Superior temporal gyrus (tissue), 1 donor: ENCODE data around the gene PIGN.

Experiments
- DNase-seq: peaks from one replicate; pipeline ENCODE4 v3.0.0-alpha.2; 2016; ENCODE audit errors: extremely low spot score

PIGN gene

GRCh38 chr18:62011416-62011815 is 175.4 kb downstream of the PIGN start:
- DNase-seq: no peak

GRCh38 chr18:62009521-62009920 is 177.3 kb downstream of the PIGN start:
- no peak for DNase-seq

- no peak for DNase-seq
These were observed 185.5 kb downstream of the PIGN start for GRCh38 chr18:62001396-62001795.

GRCh38 chr18:61998957-61999356 is 187.9 kb downstream of the PIGN start:
- no peak for DNase-seq

GRCh38 chr18:61998335-61998734 is 188.5 kb downstream of the PIGN start:
- no peak for DNase-seq

GRCh38 chr18:61995618-61996017 is 191.2 kb downstream of the PIGN start:
- DNase-seq: no peak

DNA sequence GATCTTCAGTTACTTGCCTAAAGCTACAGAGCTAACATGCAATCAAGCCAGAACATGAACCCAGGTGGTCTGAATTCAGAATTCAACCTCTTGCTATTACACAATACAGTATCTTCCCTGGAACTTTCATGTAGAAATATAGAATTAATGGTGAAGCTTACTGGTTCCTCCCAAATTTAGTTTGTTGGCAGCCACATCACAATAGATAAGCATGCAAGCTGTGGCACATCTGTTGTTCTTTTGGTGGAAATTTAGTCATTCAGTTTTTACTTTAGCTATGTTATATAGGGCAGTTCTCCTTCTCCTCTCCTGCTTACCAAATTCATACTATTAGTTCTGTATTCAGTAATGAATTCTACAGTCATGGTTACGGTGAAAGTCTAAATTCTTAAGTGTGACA is 193.0 kb downstream of the PIGN start:
- no peak for DNase-seq

- DNase-seq: no peak
These were observed 193.9 kb downstream of the PIGN start for GRCh38 chr18:61992923-61993322.

DNA sequence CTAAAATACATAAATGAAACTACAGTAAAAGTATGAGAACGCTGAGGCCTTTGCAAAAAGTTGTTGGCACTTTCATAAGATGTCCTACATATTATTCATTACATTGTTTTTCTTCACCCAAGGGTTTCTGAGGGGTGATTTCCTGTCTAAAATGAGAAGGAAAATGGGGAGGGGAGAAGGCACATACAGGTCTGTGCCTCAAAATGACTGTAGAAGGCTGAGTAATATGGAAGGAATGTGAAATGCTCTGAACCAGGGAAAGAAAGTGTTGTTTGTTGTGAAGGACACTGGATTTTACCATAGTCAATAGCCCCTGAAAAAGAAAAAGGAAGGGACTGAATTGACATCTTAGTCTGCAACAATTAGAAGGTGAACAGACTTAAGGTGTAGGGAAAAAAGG is 194.6 kb downstream of the PIGN start:
- no peak for DNase-seq

DNA sequence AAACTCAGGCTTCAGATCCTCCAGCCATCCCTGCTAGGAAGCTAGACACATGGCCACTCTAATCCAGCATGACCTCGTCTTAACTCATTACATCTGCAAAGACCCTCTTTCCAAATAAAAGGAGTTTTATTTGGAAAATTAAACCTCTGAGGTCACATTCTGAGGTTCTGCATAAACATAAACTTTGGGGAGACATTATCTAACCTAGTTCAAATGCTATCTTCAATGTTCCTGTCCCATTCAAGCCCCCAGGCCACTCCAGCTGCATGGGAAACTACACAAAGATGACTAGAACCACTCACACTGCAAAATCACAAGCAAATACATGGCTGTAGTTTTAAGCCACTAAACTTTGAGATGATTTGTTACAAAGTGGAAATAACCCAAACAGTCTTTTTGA is 195.0 kb downstream of the PIGN start:
- DNase-seq: no peak

DNA sequence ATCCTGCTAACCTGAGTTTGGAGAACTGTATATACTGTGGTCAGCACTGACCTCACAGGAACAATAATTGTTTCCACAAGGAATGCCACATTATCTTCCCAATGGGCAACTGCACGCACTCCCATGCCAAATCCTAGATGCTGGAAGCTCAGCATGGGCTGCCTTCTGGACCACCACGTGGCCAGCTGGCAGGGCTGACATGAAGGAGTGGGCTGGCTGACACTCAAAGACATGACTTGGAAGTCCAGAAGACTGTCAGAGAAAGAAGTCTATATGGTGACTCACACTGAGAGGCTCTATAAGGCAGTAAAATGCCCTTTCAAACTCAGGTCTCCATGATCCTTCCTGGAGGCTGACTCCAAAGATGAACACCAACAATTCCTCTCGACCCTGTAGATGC is 195.7 kb downstream of the PIGN start:
- no peak for DNase-seq
